Thyroid gland (tissue), 4 donors: ENCODE results near the gene TMSB4X. TPM values are rescaled to one million over a fixed set of nuclear protein-coding genes. Genes with fewer than 3 reads are reported as not detected.

ENCODE experiments used
- DNase-seq, 2 donors: peaks; one replicate each; pipeline ENCODE4 v3.0.0-alpha.2; 2019
- H3K27ac ChIP-seq, 3 donors: fragments of 200-600 bp; sonication (generic); 1 replicate in 2 of 3; 2 replicates in 1 of 3; pipeline ENCODE4 v1.5.1; 2016 to 2019; ENCODE audit warnings: mild to moderate bottlenecking in 1 of 3, moderate library complexity in 1 of 3
- H3K27me3 ChIP-seq: fragments of 200-600 bp; sonication (generic); one replicate; pipeline ENCODE4 v1.5.1; 2019
- H3K36me3 ChIP-seq, 2 donors: fragments of 200-600 bp; sonication (generic); one replicate each; pipeline ENCODE4 v1.5.1; 2016 to 2019
- H3K4me1 ChIP-seq, 2 donors: fragments of 200-600 bp; sonication (generic); one replicate each; pipeline ENCODE4 v1.5.1; 2017 to 2019
- H3K4me3 ChIP-seq, 3 donors: fragments of 200-600 bp; sonication (generic); replicated peaks in 1 of 3; 1 replicate in 2 of 3; 2 replicates in 1 of 3; pipeline ENCODE4 v1.5.1; 2016; ENCODE audit warnings: mild to moderate bottlenecking in 1 of 3
- H3K9me3 ChIP-seq: fragments of 200-600 bp; sonication (generic); one replicate; pipeline ENCODE4 v1.5.1; 2017
- POLR2A ChIP-seq, 2 donors: fragments of 450-650 bp; IDR thresholded peaks; one replicate each; pipeline ENCODE4 v1.6.1; 2017; ENCODE audit warnings: antibody characterized with exemption in 2 of 2, mild to moderate bottlenecking in 2 of 2, moderate library complexity in 1 of 2
- WGBS, 2 donors: methylation state at CpG; one replicate each; pipeline ENCODE4 v1.1.5; 2017; 5-methylcytosine and 5-hydroxymethylcytosine counted together
- intact Hi-C: fragments of 100-400 bp; cut with DNase I; formaldehyde crosslinking; loops from one replicate; pipeline ENCODE4 v1.15.1; 2023
- total RNA-seq, 4 donors: library from RNA; depleted of rRNA; stranded (reverse); fragments of >200 nt; gene quantifications; one replicate each; pipeline ENCODE4 v1.2.3, GENCODE V29; 2016
- TF ChIP-seq, protein P1 (sequence below), 6 experiments: fragments of 200-600 bp in 3 of 6; fragments of 450-650 bp in 3 of 6; sonication (generic) in 3 of 6; IDR thresholded peaks; one replicate each; pipeline ENCODE4 v1.5.1; 2016 to 2019; ENCODE audit warnings: antibody characterized with exemption in 6 of 6, mild to moderate bottlenecking in 2 of 6, inconsistent platforms in 1 of 6, moderate library complexity in 1 of 6

Gene TMSB4X
- total RNA-seq, 4 donors from 2014 or later: 854 to 2,672 (median 1,302) TPM

DNA sequence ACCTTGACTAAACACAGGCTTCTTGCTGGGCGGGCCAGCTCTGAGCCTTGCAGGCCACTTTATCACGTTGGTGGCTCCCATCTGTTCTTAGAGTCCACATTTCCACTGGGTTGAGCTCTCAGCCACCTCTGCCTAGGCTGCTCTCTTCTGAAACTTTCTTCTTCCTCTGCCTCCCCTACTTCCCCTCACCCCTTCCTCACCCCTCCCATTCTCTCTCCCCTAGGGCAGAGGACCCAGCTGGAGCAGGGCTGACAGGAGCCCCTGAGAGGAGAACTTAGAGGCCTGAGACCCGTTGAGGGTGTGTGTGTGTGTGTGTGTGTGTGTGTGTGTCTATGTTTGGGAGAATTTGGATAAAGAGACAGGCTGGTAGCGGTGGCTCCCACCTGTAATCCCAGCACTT is 19.9 kb upstream of the TMSB4X start:
- Histone ChIP-seq H3K4me1 (peaks cover 0 to 12% of the 10 kb centered on the region in 2 donors), H3K27ac (no peak overlapping the region), H3K4me3 (no peak overlapping the region), H3K27me3 (no peaks in the 10 kb centered on the region), H3K9me3 (no peaks in the 10 kb centered on the region), H3K36me3 (no peaks in the 10 kb centered on the region)
- 73 to 86% methylated on average over 3 of the region's 4 CpGs for WGBS, 2 donors
- DNase-seq: no peak
- intact Hi-C loops: no loop called here
- TF ChIP-seq POLR2A (IDR thresholded peaks at IDR 0.05): no peak
- TF ChIP-seq, protein P1, sequence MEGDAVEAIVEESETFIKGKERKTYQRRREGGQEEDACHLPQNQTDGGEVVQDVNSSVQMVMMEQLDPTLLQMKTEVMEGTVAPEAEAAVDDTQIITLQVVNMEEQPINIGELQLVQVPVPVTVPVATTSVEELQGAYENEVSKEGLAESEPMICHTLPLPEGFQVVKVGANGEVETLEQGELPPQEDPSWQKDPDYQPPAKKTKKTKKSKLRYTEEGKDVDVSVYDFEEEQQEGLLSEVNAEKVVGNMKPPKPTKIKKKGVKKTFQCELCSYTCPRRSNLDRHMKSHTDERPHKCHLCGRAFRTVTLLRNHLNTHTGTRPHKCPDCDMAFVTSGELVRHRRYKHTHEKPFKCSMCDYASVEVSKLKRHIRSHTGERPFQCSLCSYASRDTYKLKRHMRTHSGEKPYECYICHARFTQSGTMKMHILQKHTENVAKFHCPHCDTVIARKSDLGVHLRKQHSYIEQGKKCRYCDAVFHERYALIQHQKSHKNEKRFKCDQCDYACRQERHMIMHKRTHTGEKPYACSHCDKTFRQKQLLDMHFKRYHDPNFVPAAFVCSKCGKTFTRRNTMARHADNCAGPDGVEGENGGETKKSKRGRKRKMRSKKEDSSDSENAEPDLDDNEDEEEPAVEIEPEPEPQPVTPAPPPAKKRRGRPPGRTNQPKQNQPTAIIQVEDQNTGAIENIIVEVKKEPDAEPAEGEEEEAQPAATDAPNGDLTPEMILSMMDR (IDR thresholded peaks at IDR 0.05): no peak

DNA sequence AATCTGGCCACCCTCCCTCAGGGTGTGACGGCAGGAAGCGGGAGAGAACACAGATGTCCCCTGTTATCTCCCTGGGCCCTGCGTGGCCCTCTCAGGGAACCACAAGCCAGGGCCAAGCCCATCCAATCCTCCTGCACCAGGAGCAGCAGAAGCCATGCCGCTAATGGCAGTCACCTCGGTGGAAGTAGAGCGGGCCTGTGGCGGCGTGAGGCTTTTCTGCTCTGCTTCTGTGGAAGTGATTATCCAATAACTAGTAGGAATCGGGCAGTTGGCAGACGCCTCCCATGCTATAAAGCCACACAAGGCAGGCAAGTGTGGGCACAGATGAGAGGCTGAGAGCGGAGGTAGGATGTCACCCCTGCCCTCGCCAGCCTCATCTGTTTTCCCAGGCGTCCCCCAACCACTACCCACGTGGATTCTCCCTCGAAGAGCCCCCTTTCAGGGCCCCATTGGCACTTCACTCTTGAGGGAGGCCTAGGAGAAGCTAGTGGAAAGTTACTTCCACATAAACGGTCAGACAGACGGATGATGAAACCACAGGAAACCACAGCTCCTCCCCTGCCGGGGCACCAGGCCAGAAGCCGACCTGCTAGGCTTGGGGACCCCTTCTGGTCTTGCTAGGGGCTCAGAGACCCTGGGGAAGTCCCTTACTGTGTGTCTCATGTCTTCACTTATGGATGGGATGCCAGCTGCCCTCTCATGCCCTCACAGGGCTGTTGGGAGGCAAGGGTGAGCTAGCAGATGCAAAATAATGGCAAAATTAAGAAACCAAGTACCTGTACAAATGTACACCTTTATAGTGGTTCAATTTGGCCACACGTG is 18.8 kb upstream of the TMSB4X start:
- no peaks in the 10 kb centered on the region for H3K36me3 ChIP-seq
- H3K27ac ChIP-seq: peak overlapping the region; percentile 11 to 60 (median 34)
- TF ChIP-seq, protein P1 (IDR thresholded peaks at IDR 0.05): no peak
- no peak for TF ChIP-seq POLR2A (IDR thresholded peaks at IDR 0.05)
- H3K4me3 ChIP-seq: no peak overlapping the region
- WGBS, 2 donors: 72 to 85% methylated on average over 10 to 14 of the region's 20 CpGs
- H3K4me1 ChIP-seq: peaks cover 0 to 12% of the 10 kb centered on the region in 2 donors
- peak in 1 of 2 donors; percentile 31 for DNase-seq
- intact Hi-C loops: no loop called here
- no peaks in the 10 kb centered on the region for H3K27me3 ChIP-seq
- no peaks in the 10 kb centered on the region for H3K9me3 ChIP-seq

DNA sequence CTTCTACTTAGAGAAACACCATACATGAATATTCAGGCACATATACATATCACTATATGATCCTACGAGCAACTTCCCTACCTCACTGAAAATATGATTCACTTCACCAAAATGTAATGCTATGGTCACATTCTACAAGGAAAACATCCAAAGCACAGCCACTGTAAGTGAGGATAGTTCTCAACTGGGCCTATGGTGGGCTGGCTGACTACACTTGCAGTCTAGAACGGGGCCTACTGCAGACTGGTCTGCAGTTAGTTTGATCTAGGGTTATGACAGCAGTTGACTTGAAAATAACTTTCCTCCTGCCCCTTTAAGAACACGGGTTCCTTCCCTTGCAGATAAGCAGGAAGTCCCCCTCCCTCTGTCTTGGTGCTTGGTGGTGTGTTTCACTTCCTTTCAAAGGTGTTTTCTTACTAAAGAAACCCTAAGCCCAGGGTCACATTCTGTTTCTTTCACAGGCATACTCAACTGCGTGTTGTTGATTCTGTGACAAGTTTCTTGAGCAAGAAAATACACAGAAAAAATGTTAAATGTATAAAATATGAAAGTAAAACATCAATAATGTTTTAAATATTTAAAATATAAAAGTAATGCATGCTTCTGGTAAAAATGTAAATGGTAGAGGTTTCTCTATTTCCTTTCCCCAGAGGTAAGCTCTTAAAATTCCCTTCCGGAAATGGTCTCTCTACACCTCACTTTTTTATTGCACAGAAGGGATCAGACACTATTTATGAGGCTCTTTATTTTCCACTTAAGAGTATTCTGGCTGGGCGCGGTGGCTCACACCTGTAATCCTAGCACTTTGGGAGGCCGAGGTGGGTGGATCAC is 18.0 kb upstream of the TMSB4X start:
- no peaks in the 10 kb centered on the region for H3K27me3 ChIP-seq
- H3K4me3 ChIP-seq: no peak overlapping the region
- H3K4me1 ChIP-seq: peaks cover 0 to 12% of the 10 kb centered on the region in 2 donors
- no peaks in the 10 kb centered on the region for H3K9me3 ChIP-seq
- DNase-seq: peak in 1 of 2 donors; percentile 3
- TF ChIP-seq, protein P1 (IDR thresholded peaks at IDR 0.05): no peak
- TF ChIP-seq POLR2A (IDR thresholded peaks at IDR 0.05): no peak
- intact Hi-C loops: no loop called here
- 68 to 69% methylated on average over 8 of the region's 8 CpGs for WGBS, 2 donors
- peak overlapping the region in 2 of 3 donors; percentile 34 to 60 for H3K27ac ChIP-seq
- no peaks in the 10 kb centered on the region for H3K36me3 ChIP-seq

DNA sequence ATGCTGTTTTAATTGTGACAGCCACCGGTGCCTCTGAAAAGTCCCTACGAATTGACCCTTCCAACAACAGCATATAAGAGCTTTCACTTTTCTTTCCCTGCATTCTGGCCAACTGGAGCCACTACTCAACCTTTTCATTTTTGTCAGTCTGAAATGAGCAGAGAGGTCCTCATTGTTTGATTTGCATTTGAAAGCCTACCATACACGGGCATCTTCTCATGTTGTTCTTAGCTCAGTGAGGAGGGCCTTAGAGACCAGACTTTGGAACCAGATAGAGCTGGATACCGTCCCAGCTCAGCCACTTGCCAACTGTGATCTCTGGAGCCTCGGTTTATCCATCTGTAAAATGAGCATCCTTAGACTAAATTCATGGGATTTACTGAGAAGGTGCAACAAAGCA is 16.9 kb upstream of the TMSB4X start:
- no peaks in the 10 kb centered on the region for H3K27me3 ChIP-seq
- peaks cover 0 to 12% of the 10 kb centered on the region in 2 donors for H3K4me1 ChIP-seq
- 41 to 44% methylated on average over 5 of the region's 5 CpGs for WGBS, 2 donors
- no peaks in the 10 kb centered on the region for H3K9me3 ChIP-seq
- intact Hi-C loops: no loop called here
- H3K27ac ChIP-seq: no peak overlapping the region
- no peak for TF ChIP-seq POLR2A (IDR thresholded peaks at IDR 0.05)
- TF ChIP-seq, protein P1 (IDR thresholded peaks at IDR 0.05): no peak
- no peak overlapping the region for H3K4me3 ChIP-seq
- no peak for DNase-seq
- no peaks in the 10 kb centered on the region for H3K36me3 ChIP-seq
